PC-3 (cell line): ENCODE results near the gene TEC.

Source experiments
- CTCF ChIP-seq: fragments of 300-600 bp; sonication (generic); conservative IDR thresholded peaks from 2 replicates; pipeline ENCODE4 v1.5.1; 2017; ENCODE audit warnings: antibody characterized with exemption, low read depth, mild to moderate bottlenecking, low read length
- EZH2 ChIP-seq: fragments of 300-600 bp; sonication (generic); IDR thresholded peaks from one replicate; pipeline ENCODE4 v1.6.1; 2017; ENCODE audit warnings: antibody characterized with exemption, mild to moderate bottlenecking, low read length; ENCODE audit not compliant: unreplicated experiment

GRCh38 chr4:48227662-48228061 is 42.0 kb downstream of the TEC start:
- TF ChIP-seq CTCF, result no peak
- TF ChIP-seq EZH2, result no peak
